ENCODE measurements around the gene DIP2A. TPM values are rescaled to one million over a fixed set of nuclear protein-coding genes. Genes with fewer than 3 reads are reported as not detected.

Gene DIP2A
- total RNA-seq, 2 experiments from 2014 or later, result 32.0 to 35.3 TPM

- peaks cover 19% of the 10 kb centered on the region for H3K36me3 Mint-ChIP-seq
Measured at GRCh38 chr21:46549650-46550049, 91.0 kb downstream of the DIP2A start.

GRCh38 chr21:46550116-46550941 is 91.6 kb downstream of the DIP2A start:
- CTCF ChIA-PET, result interaction anchor here (0.7 kb wide), 1 partner anchor 14 kb away, joined by 3 read pairs; no protein-coding TSS in a partner anchor
- intact Hi-C loops (cut with micrococcal nuclease), result no loop called here
- POLR2A ChIA-PET, result no interaction called here
- peaks cover 39% of the 10 kb centered on the region for H3K4me1 Mint-ChIP-seq (ENCODE audit: low read depth)
- H3K36me3 Mint-ChIP-seq, result peaks cover 19% of the 10 kb centered on the region
- H3K27me3 Mint-ChIP-seq, result no peaks in the 10 kb centered on the region
- H3K4me3 Mint-ChIP-seq, result no peak overlapping the region
- peak overlapping the region; percentile 72 for H3K27ac Mint-ChIP-seq
- no peaks in the 10 kb centered on the region for H3K9me3 Mint-ChIP-seq
- peak; percentile 49 for DNase-seq

More at GRCh38 chr21:46549650-46550049, 91.0 kb downstream of the DIP2A start:
- no peaks in the 10 kb centered on the region for H3K27me3 Mint-ChIP-seq
- H3K27ac Mint-ChIP-seq, result no peak overlapping the region
- ChIA-PET POLR2A (no interaction called here), CTCF (interaction anchor here (0.6 kb wide), 1 partner anchor 13 kb away, joined by 3 read pairs; no protein-coding TSS in a partner anchor)
- no peak for DNase-seq
- intact Hi-C loops (cut with micrococcal nuclease), result no loop called here
- H3K4me3 Mint-ChIP-seq, result no peak overlapping the region
- no peaks in the 10 kb centered on the region for H3K9me3 Mint-ChIP-seq
- peaks cover 40% of the 10 kb centered on the region for H3K4me1 Mint-ChIP-seq (ENCODE audit: low read depth)

GRCh38 chr21:46551636-46552241 is 93.0 kb downstream of the DIP2A start:
- Mint-ChIP-seq H3K27ac (peak overlapping the region; percentile 74), H3K4me3 (peak overlapping the region; percentile 58), H3K4me1 (ENCODE audit: low read depth) (peaks cover 39% of the 10 kb centered on the region), H3K9me3 (no peaks in the 10 kb centered on the region), H3K27me3 (no peaks in the 10 kb centered on the region), H3K36me3 (peaks cover 13% of the 10 kb centered on the region)
- POLR2A ChIA-PET, result interaction anchor here (1.1 to 2.3 kb wide), 2 partner anchors 76 to 86 kb away, joined by 3 to 5 read pairs; no protein-coding TSS in a partner anchor
- intact Hi-C loops (cut with micrococcal nuclease), result no loop called here
- peak; percentile 63 for DNase-seq
- CTCF ChIA-PET, result interaction anchor here (1.1 to 1.2 kb wide), 3 partner anchors 86 to 116 kb away, joined by 3 to 4 read pairs (median 4); no protein-coding TSS in a partner anchor

- intact Hi-C loops (cut with micrococcal nuclease), result no loop called here
- H3K4me1 Mint-ChIP-seq (ENCODE audit: low read depth), result peaks cover 39% of the 10 kb centered on the region
- no peak overlapping the region for H3K4me3 Mint-ChIP-seq
Measured at GRCh38 chr21:46552274-46552673, 93.6 kb downstream of the DIP2A start.

DNA sequence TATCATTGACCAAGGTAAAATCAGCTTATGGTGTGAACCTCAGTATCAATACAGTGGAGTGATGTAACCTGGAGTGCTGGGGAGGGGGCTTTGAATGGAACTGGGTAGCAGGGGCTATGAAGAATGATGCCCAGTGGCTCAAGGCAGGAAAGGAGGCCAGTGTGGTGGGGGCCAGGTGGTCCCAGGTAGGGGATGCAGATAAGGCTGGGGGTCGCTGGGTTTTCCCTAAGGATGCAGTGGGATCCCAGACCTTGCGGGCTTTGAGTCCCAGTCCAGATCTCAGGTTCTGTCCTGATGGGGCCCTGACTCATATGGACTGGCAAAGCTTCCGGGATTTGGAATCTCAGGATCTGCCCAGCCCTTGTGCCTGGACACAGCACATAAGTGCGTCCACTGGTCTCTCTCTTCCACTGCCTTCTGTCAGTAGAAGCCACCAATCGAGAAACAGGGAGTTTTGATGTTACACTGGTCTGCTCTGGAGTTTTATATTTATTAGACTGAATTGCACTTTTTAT is 94.2 kb downstream of the DIP2A start:
- Mint-ChIP-seq H3K4me3 (no peak overlapping the region), H3K27ac (peak overlapping the region; percentile 55), H3K4me1 (ENCODE audit: low read depth) (peaks cover 39% of the 10 kb centered on the region), H3K27me3 (no peaks in the 10 kb centered on the region), H3K36me3 (peaks cover 14% of the 10 kb centered on the region), H3K9me3 (no peaks in the 10 kb centered on the region)
- intact Hi-C loops (cut with micrococcal nuclease), result no loop called here
- ChIA-PET POLR2A (interaction anchor here (2.3 kb wide), 1 partner anchor 85 kb away, joined by 5 read pairs; no protein-coding TSS in a partner anchor), CTCF (interaction anchor here (1.1 to 1.2 kb wide), 4 partner anchors 35 to 115 kb away, joined by 3 to 4 read pairs (median 4); no protein-coding TSS in a partner anchor)
- DNase-seq, result no peak

More at GRCh38 chr21:46552274-46552673, 93.6 kb downstream of the DIP2A start:
- Mint-ChIP-seq H3K9me3 (no peaks in the 10 kb centered on the region), H3K27me3 (no peaks in the 10 kb centered on the region), H3K27ac (peak overlapping the region; percentile 44), H3K36me3 (peaks cover 13% of the 10 kb centered on the region)
- POLR2A ChIA-PET, result interaction anchor here (1.1 to 2.3 kb wide), 2 partner anchors 76 to 86 kb away, joined by 3 to 5 read pairs; no protein-coding TSS in a partner anchor
- no peak for DNase-seq
- CTCF ChIA-PET, result interaction anchor here (1.1 to 1.2 kb wide), 3 partner anchors 85 to 116 kb away, joined by 3 to 4 read pairs (median 4); no protein-coding TSS in a partner anchor

GRCh38 chr21:46553993-46554392 is 95.3 kb downstream of the DIP2A start:
- H3K9me3 Mint-ChIP-seq, result no peaks in the 10 kb centered on the region
- peak overlapping the region; percentile 5 for H3K27ac Mint-ChIP-seq

DNA sequence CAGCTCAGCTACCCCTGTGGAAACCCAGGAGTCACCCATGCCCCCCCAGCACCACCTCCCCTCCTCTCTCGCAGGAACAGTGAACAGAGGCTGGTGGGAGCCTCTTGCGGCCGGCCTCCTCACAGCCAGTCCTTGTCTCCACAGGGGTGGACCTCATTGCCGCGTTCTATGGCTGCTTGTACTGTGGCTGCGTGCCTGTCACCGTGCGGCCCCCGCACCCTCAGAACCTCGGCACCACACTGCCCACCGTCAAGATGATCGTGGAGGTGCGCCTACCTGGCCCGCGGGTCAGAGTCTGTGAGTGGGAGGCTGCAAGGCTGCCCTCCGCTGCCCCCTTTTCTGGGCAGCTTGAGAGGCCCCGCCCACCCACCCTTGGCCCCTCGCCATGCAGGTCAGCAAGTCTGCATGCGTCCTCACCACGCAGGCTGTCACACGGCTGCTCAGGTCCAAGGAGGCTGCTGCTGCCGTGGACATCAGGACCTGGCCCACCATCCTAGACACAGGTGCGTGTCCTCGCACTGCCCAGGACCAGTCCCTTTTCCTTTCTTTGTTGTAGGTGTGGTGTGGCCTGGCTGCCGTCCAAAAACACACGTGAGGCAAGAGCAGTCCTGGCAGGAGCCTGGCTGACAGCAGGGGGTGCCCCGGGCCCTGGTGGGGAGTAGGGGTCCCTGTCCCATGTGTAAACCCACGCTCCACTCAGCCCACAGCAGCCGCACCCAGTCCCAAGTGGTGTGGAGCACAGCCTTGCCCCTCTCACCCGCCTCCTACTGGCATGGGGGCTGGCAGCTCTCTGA is 95.9 kb downstream of the DIP2A start:
- no peaks in the 10 kb centered on the region for H3K27me3 Mint-ChIP-seq
- intact Hi-C loops (cut with micrococcal nuclease), result no loop called here
- no peak overlapping the region for H3K4me3 Mint-ChIP-seq
- DNase-seq, result no peak
- H3K36me3 Mint-ChIP-seq, result peaks cover 16% of the 10 kb centered on the region
- ChIA-PET CTCF (no interaction called here), POLR2A (no interaction called here)
- peaks cover 45% of the 10 kb centered on the region for H3K4me1 Mint-ChIP-seq (ENCODE audit: low read depth)
- peak overlapping the region; percentile 5 for H3K27ac Mint-ChIP-seq
- H3K9me3 Mint-ChIP-seq, result no peaks in the 10 kb centered on the region

More at GRCh38 chr21:46553993-46554392, 95.3 kb downstream of the DIP2A start:
- intact Hi-C loops (cut with micrococcal nuclease), result no loop called here
- Mint-ChIP-seq H3K4me3 (no peak overlapping the region), H3K27me3 (no peaks in the 10 kb centered on the region), H3K4me1 (ENCODE audit: low read depth) (peaks cover 42% of the 10 kb centered on the region), H3K36me3 (peaks cover 16% of the 10 kb centered on the region)
- no peak for DNase-seq
- CTCF ChIA-PET, result interaction anchor here (1.1 kb wide), 1 partner anchor 36 kb away, joined by 3 read pairs; no protein-coding TSS in a partner anchor
- POLR2A ChIA-PET, result no interaction called here

GRCh38 chr21:46555225-46555617 is 96.5 kb downstream of the DIP2A start:
- Mint-ChIP-seq H3K9me3 (no peaks in the 10 kb centered on the region), H3K27me3 (no peaks in the 10 kb centered on the region), H3K36me3 (peaks cover 21% of the 10 kb centered on the region), H3K4me3 (no peak overlapping the region), H3K27ac (no peak overlapping the region), H3K4me1 (ENCODE audit: low read depth) (peaks cover 47% of the 10 kb centered on the region)
- no peak for DNase-seq
- intact Hi-C loops (cut with micrococcal nuclease), result no loop called here
- POLR2A ChIA-PET, result no interaction called here
- CTCF ChIA-PET, result no interaction called here

DNA sequence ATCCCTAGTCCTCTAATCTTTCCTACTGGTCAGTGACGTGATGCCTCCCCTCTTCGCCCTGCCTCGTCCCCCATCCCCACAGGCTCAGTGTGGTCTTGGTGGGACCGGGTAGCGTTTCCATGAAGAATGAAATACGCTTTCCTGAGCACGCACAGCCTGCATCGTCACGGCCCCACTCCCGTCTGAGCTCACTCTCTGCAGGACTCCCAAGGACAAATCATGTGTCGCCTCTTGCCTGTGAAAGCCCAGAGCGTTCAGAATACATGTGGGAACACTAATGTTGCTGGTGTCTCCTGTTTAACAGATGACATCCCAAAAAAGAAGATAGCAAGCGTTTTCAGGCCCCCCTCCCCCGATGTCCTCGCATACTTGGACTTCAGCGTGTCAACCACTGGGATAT is 97.0 kb downstream of the DIP2A start:
- Mint-ChIP-seq H3K4me3 (no peak overlapping the region), H3K27ac (no peak overlapping the region), H3K27me3 (no peaks in the 10 kb centered on the region), H3K36me3 (peaks cover 21% of the 10 kb centered on the region), H3K9me3 (no peaks in the 10 kb centered on the region), H3K4me1 (ENCODE audit: low read depth) (peaks cover 47% of the 10 kb centered on the region)
- DNase-seq, result no peak
- CTCF ChIA-PET, result interaction anchor here (1.1 kb wide), 1 partner anchor 80 kb away, joined by 4 read pairs; the partner anchor contains the start of gene PRMT2
- intact Hi-C loops (cut with micrococcal nuclease), result no loop called here
- POLR2A ChIA-PET, result no interaction called here

GRCh38 chr21:46556802-46557201 is 98.1 kb downstream of the DIP2A start:
- ChIA-PET CTCF (interaction anchor here (1.1 kb wide), 1 partner anchor 79 kb away, joined by 4 read pairs; the partner anchor contains the start of gene PRMT2), POLR2A (no interaction called here)
- Mint-ChIP-seq H3K27me3 (no peaks in the 10 kb centered on the region), H3K4me1 (ENCODE audit: low read depth) (peaks cover 45% of the 10 kb centered on the region), H3K27ac (no peak overlapping the region), H3K9me3 (no peaks in the 10 kb centered on the region), H3K36me3 (peaks cover 30% of the 10 kb centered on the region), H3K4me3 (no peak overlapping the region)
- intact Hi-C loops (cut with micrococcal nuclease), result no loop called here
- DNase-seq, result no peak

DNA sequence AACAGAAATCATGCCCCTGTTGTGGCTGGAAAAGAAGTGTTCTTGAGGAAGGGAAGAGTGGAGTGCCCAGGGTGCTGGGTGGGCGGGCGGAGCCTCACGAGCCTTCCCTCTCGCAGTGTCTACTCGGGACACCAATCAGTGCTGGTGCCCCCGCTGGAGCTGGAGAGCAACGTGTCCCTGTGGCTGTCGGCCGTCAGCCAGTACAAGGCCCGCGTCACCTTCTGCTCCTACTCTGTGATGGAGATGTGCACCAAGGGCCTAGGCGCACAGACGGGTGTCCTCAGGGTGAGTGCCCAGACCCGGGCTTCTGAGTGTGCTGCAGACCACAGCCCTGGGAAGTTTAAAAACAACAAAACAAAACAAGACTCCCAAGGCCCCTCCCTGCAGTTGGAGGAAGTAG is 98.8 kb downstream of the DIP2A start:
- H3K27ac Mint-ChIP-seq, result no peak overlapping the region
- ChIA-PET POLR2A (no interaction called here), CTCF (no interaction called here)
- peaks cover 45% of the 10 kb centered on the region for H3K4me1 Mint-ChIP-seq (ENCODE audit: low read depth)
- no peaks in the 10 kb centered on the region for H3K9me3 Mint-ChIP-seq
- H3K36me3 Mint-ChIP-seq, result peaks cover 36% of the 10 kb centered on the region
- intact Hi-C loops (cut with micrococcal nuclease), result no loop called here
- H3K4me3 Mint-ChIP-seq, result no peak overlapping the region
- H3K27me3 Mint-ChIP-seq, result no peaks in the 10 kb centered on the region
- no peak for DNase-seq

Measured in activated CD4-positive, alpha-beta memory T cell treated with anti-CD3 and anti-CD28 coated beads for 36 hours (primary cell).